ENCODE results near the gene CYP17A1. TPM values are rescaled to one million over a fixed set of nuclear protein-coding genes. Genes with fewer than 3 reads are reported as not detected.

Gene CYP17A1
- total and polyA plus RNA-seq, 10 of the 15 experiments (the other 5 are each of a cell fraction or from before 2014, with no cell fraction given) = 2.1 TPM; not detected in 9

- ChIA-PET POLR2A (no interaction called here), CTCF (interaction anchor here (0.7 to 7.1 kb wide), 3 partner anchors 69 to 231 kb away, joined by 3 to 88 read pairs (median 3); no protein-coding TSS in a partner anchor), RAD21 (ENCODE audit: unreplicated experiment) (interaction anchor here (3.3 kb wide), 1 partner anchor 70 kb away, joined by 18 read pairs; no protein-coding TSS in a partner anchor), SMC1A (ENCODE audit: uncharacterized antibody, unreplicated experiment) (interaction anchor here (7.1 kb wide), 1 partner anchor 70 kb away, joined by 65 read pairs; no protein-coding TSS in a partner anchor)
- no TSS peak for BruUV-seq (replicated peaks)
- Histone ChIP-seq H3K9ac (ENCODE audit: control insufficient read depth, insufficient read depth, low read length) (no peak overlapping the region), H3K4me3 (no peak overlapping the region), H3K9me3 (replicated peaks; ENCODE audit: control insufficient read depth, insufficient read depth, low read length) (no peaks in the 10 kb centered on the region; the same call in 2 of the 3 replicates), H3K36me3 (ENCODE audit: control insufficient read depth in 2 of 2, insufficient read depth in 2 of 2, low read length in 1 of 2) (no peaks in the 10 kb centered on the region), H3K4me2 (ENCODE audit: control insufficient read depth, insufficient read depth) (no peak overlapping the region), H3K79me2 (ENCODE audit: control insufficient read depth, insufficient read depth, low read length) (no peaks in the 10 kb centered on the region), H3K27me3 (replicated peaks in 1 of 2; ENCODE audit: control insufficient read depth in 2 of 2, insufficient read depth in 2 of 2, low read length in 1 of 2) (0 out of 4 replicates have a peak, but pooled peaks cover 0 to 2% of the 10 kb centered on the region in 2 experiments), H3K4me1 (ENCODE audit: control insufficient read depth, insufficient read depth, low read length) (no peaks in the 10 kb centered on the region), H4K20me1 (ENCODE audit: control insufficient read depth, insufficient read depth) (no peaks in the 10 kb centered on the region), H3K27ac (ENCODE audit: control insufficient read depth, insufficient read depth) (no peak overlapping the region), H2AFZ (ENCODE audit: control insufficient read depth, low read depth, low read length) (no peak overlapping the region)
- in situ Hi-C loops (cut with MboI) = loop anchor here (5.0 to 10.0 kb wide), 2 partner anchors 72 to 234 kb away; no protein-coding TSS in a partner anchor
- DNase-seq (ENCODE audit: low read depth, low spot score) (no peak), ATAC-seq (no peak), FAIRE-seq (no peak)
- WGBS (ENCODE audit: insufficient coverage, insufficient replicate concordance, low lambda C conversion rate, missing lambda C conversion rate) = 49% methylated on average over 4 of the region's 4 CpGs
- TF ChIP-seq POLR2AphosphoS5 (IDR thresholded peaks at IDR 0.05; ENCODE audit: low read length) = no peak
- TF ChIP-seq, protein P1, sequence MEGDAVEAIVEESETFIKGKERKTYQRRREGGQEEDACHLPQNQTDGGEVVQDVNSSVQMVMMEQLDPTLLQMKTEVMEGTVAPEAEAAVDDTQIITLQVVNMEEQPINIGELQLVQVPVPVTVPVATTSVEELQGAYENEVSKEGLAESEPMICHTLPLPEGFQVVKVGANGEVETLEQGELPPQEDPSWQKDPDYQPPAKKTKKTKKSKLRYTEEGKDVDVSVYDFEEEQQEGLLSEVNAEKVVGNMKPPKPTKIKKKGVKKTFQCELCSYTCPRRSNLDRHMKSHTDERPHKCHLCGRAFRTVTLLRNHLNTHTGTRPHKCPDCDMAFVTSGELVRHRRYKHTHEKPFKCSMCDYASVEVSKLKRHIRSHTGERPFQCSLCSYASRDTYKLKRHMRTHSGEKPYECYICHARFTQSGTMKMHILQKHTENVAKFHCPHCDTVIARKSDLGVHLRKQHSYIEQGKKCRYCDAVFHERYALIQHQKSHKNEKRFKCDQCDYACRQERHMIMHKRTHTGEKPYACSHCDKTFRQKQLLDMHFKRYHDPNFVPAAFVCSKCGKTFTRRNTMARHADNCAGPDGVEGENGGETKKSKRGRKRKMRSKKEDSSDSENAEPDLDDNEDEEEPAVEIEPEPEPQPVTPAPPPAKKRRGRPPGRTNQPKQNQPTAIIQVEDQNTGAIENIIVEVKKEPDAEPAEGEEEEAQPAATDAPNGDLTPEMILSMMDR (IDR thresholded peaks at IDR 0.05 in 2 of 3, conservative IDR thresholded peaks at IDR 0.05 in 1 of 3; ENCODE audit: control insufficient read depth in 2 of 3, extremely low read depth in 1 of 3, insufficient read depth in 1 of 3, low read depth in 3 of 3, low read length in 3 of 3) = no peak
- no peak for TF ChIP-seq SREBF1 (IDR thresholded peaks at IDR 0.05; ENCODE audit: low read length)
- TF ChIP-seq, protein P2, sequence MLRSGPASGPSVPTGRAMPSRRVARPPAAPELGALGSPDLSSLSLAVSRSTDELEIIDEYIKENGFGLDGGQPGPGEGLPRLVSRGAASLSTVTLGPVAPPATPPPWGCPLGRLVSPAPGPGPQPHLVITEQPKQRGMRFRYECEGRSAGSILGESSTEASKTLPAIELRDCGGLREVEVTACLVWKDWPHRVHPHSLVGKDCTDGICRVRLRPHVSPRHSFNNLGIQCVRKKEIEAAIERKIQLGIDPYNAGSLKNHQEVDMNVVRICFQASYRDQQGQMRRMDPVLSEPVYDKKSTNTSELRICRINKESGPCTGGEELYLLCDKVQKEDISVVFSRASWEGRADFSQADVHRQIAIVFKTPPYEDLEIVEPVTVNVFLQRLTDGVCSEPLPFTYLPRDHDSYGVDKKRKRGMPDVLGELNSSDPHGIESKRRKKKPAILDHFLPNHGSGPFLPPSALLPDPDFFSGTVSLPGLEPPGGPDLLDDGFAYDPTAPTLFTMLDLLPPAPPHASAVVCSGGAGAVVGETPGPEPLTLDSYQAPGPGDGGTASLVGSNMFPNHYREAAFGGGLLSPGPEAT (IDR thresholded peaks at IDR 0.05; ENCODE audit: low read depth) = no peak
- TF ChIP-seq SPI1 (IDR thresholded peaks at IDR 0.05; ENCODE audit: borderline replicate concordance, insufficient read depth, low read depth, low read length) = no peak
- TF ChIP-seq SUPT20H (IDR thresholded peaks at IDR 0.05; ENCODE audit: borderline replicate concordance, control insufficient read depth, low read depth, low read length) = no peak
- no peak for TF ChIP-seq RCOR1 (conservative IDR thresholded peaks at IDR 0.05; ENCODE audit: low read depth, low read length)
- no peak for TF ChIP-seq CEBPB (IDR thresholded peaks at IDR 0.05; ENCODE audit: borderline replicate concordance in 1 of 2, low read depth in 2 of 2, low read length in 2 of 2)
- TF ChIP-seq CBX5 (IDR thresholded peaks at IDR 0.05; ENCODE audit: low read depth) = no peak
- no peak for TF ChIP-seq FOS (IDR thresholded peaks at IDR 0.05; ENCODE audit: borderline replicate concordance, extremely low read depth, insufficient read length)
- TF ChIP-seq BACH1 (IDR thresholded peaks at IDR 0.05; ENCODE audit: borderline replicate concordance) = no peak
- intact Hi-C loops (cut with micrococcal nuclease; ENCODE audit: unreplicated experiment) = no loop called here
These were observed 4.2 kb downstream of the CYP17A1 start for GRCh38 chr10:102832987-102833386.

All from GM12878 (cell line).